Neuronal stem cell (in vitro differentiated cells): ENCODE results near the gene MAD1L1.

Experiments used
- DNase-seq: peaks from one replicate; pipeline ENCODE4 v3.0.0-alpha.2; 2013; ENCODE audit warnings: low spot score
- H2AFZ ChIP-seq: one replicate; pipeline ENCODE4 v1.6.1; 2013; ENCODE audit warnings: mild to moderate bottlenecking, low read length, inconsistent platforms
- H2AK5ac ChIP-seq: 2 replicates; pipeline ENCODE4 v1.6.1; 2013; ENCODE audit warnings: low read depth, mild to moderate bottlenecking, inconsistent platforms, low read length, moderate library complexity, mixed read lengths
- H2BK120ac ChIP-seq: 2 replicates; pipeline ENCODE4 v1.6.1; 2013; ENCODE audit warnings: low read depth, mild to moderate bottlenecking, inconsistent platforms, low read length, moderate library complexity, mixed read lengths
- H2BK12ac ChIP-seq: one replicate; pipeline ENCODE4 v1.6.1; 2013; ENCODE audit warnings: low read length, inconsistent platforms
- H2BK15ac ChIP-seq: 2 replicates; pipeline ENCODE4 v1.6.1; 2013; ENCODE audit warnings: mild to moderate bottlenecking, low read length, inconsistent platforms, mixed read lengths
- H2BK5ac ChIP-seq: one replicate; pipeline ENCODE4 v1.6.1; 2013; ENCODE audit warnings: inconsistent platforms, mild to moderate bottlenecking, low read length, moderate library complexity
- H3K14ac ChIP-seq: one replicate; pipeline ENCODE4 v1.6.1; 2013; ENCODE audit warnings: low read length, inconsistent platforms
- H3K18ac ChIP-seq: 2 replicates; pipeline ENCODE4 v1.6.1; 2013; ENCODE audit warnings: low read length, inconsistent platforms
- H3K23ac ChIP-seq: 2 replicates; pipeline ENCODE4 v1.6.1; 2013; ENCODE audit warnings: low read depth, mild to moderate bottlenecking, mixed read lengths, low read length, inconsistent platforms; ENCODE audit not compliant: poor library complexity
- H3K27ac ChIP-seq: replicated peaks from 3 replicates; pipeline ENCODE4 v1.5.1; 2013; ENCODE audit warnings: low read length, inconsistent platforms
- H3K27me3 ChIP-seq, 3 experiments: 2 replicates each; pipeline ENCODE4 v1.6.1; 2013; ENCODE audit warnings: low read length in 3 of 3, mild to moderate bottlenecking in 2 of 3, inconsistent platforms in 1 of 3, low read depth in 1 of 3, mixed read lengths in 1 of 3, moderate library complexity in 1 of 3; ENCODE audit not compliant: control insufficient read depth in 3 of 3, insufficient read depth in 3 of 3
- H3K36me3 ChIP-seq, 2 donors: replicated peaks in 1 of 2; 2 replicates each; pipeline ENCODE4 v1.6.1; 2013; ENCODE audit warnings: low read length in 2 of 2; ENCODE audit not compliant: control insufficient read depth in 2 of 2, insufficient read depth in 2 of 2
- H3K4ac ChIP-seq: 2 replicates; pipeline ENCODE4 v1.6.1; 2013; ENCODE audit warnings: inconsistent platforms, mild to moderate bottlenecking, low read length, moderate library complexity
- H3K4me1 ChIP-seq, 2 donors: 1 replicate in 1 of 2; 2 replicates in 1 of 2; pipeline ENCODE4 v1.6.1; 2013; ENCODE audit warnings: low read length in 2 of 2, low read depth in 1 of 2; ENCODE audit not compliant: control insufficient read depth in 2 of 2, insufficient read depth in 1 of 2
- H3K4me2 ChIP-seq: one replicate; pipeline ENCODE4 v1.6.1; 2013; ENCODE audit warnings: mild to moderate bottlenecking, low read length, inconsistent platforms; ENCODE audit not compliant: insufficient read depth, poor library complexity, severe bottlenecking
- H3K4me3 ChIP-seq, 2 donors: 2 replicates each; pipeline ENCODE4 v1.5.1; 2013; ENCODE audit warnings: low read length in 2 of 2, mild to moderate bottlenecking in 2 of 2, inconsistent platforms in 1 of 2, moderate library complexity in 1 of 2
- H3K79me1 ChIP-seq: one replicate; pipeline ENCODE4 v1.6.1; 2013; ENCODE audit warnings: low read depth, mild to moderate bottlenecking, inconsistent platforms, low read length, moderate library complexity
- H3K9ac ChIP-seq: one replicate; pipeline ENCODE4 v1.6.1; 2013; ENCODE audit warnings: mild to moderate bottlenecking, low read depth, low read length, inconsistent platforms; ENCODE audit not compliant: poor library complexity
- H3K9me3 ChIP-seq, 2 donors: replicated peaks in 1 of 2; 2 replicates each; pipeline versions ENCODE3 to v1.6.1; 2013; ENCODE audit warnings: low read length in 2 of 2, mild to moderate bottlenecking in 2 of 2, inconsistent platforms in 1 of 2, low read depth in 1 of 2, mixed read lengths in 1 of 2, moderate library complexity in 1 of 2; ENCODE audit not compliant: control insufficient read depth in 2 of 2, insufficient read depth in 1 of 2
- H4K8ac ChIP-seq: one replicate; pipeline ENCODE4 v1.6.1; 2013; ENCODE audit warnings: low read depth, mild to moderate bottlenecking, inconsistent platforms, low read length, moderate library complexity
- H4K91ac ChIP-seq: one replicate; pipeline ENCODE4 v1.6.1; 2013; ENCODE audit warnings: low read length, low read depth, mild to moderate bottlenecking, inconsistent platforms; ENCODE audit not compliant: poor library complexity
- WGBS, 2 donors: extraction: QIAGEN DNeasy Blood & Tissue Kit; methylation state at CpG; one replicate each; pipeline ENCODE4 v1.1.7; 2013; ENCODE audit warnings: missing lambda C conversion rate in 2 of 2, mixed read lengths in 1 of 2; ENCODE audit not compliant: insufficient read length in 2 of 2, insufficient replicate concordance in 1 of 2; ENCODE audit errors: extremely low coverage in 2 of 2; 5-methylcytosine and 5-hydroxymethylcytosine counted together

The MAD1L1 gene

GRCh38 chr7:1846331-1847065 is 386.2 kb downstream of the MAD1L1 start:
- Histone ChIP-seq H2AK5ac (no peak overlapping the region), H4K91ac (no peak overlapping the region), H3K9me3 (no peaks in the 10 kb centered on the region), H2BK5ac (peak overlapping the region; percentile 48), H3K4me3 (no peak overlapping the region), H3K4me2 (no peak overlapping the region), H3K4ac (no peak overlapping the region), H2AFZ (no peak overlapping the region), H3K18ac (peak overlapping the region; percentile 48), H3K36me3 (no peaks in the 10 kb centered on the region), H3K79me1 (peaks cover 6% of the 10 kb centered on the region), H3K4me1 (peaks cover 2% of the 10 kb centered on the region in 2 donors), H3K27ac (no peak overlapping the region), H3K23ac (peak overlapping the region; percentile 55), H2BK120ac (no peak overlapping the region), H4K8ac (no peak overlapping the region), H3K27me3 (no peaks in the 10 kb centered on the region), H2BK12ac (no peak overlapping the region), H3K14ac (no peak overlapping the region), H3K9ac (no peak overlapping the region), H2BK15ac (no peak overlapping the region)
- no peak for DNase-seq
- no CpG with 5 or more reads among the region's 29 CpGs for WGBS, 2 donors

GRCh38 chr7:1845536-1846311 is 387.0 kb downstream of the MAD1L1 start:
- Histone ChIP-seq H4K91ac (no peak overlapping the region), H2BK12ac (no peak overlapping the region), H3K9ac (no peak overlapping the region), H3K14ac (no peak overlapping the region), H3K9me3 (no peaks in the 10 kb centered on the region), H3K27me3 (no peaks in the 10 kb centered on the region), H3K27ac (no peak overlapping the region), H2BK15ac (no peak overlapping the region), H3K23ac (peak overlapping the region; percentile 55), H3K36me3 (no peaks in the 10 kb centered on the region), H4K8ac (no peak overlapping the region), H3K18ac (no peak overlapping the region), H3K79me1 (peaks cover 6% of the 10 kb centered on the region), H2AFZ (no peak overlapping the region), H3K4me1 (peaks cover 2% of the 10 kb centered on the region in 2 donors), H3K4me2 (no peak overlapping the region), H2AK5ac (no peak overlapping the region), H3K4ac (no peak overlapping the region), H3K4me3 (no peak overlapping the region), H2BK5ac (peak overlapping the region; percentile 48), H2BK120ac (no peak overlapping the region)
- no CpG with 5 or more reads among the region's 43 CpGs for WGBS, 2 donors
- no peak for DNase-seq

GRCh38 chr7:1844951-1845390 is 387.8 kb downstream of the MAD1L1 start:
- Histone ChIP-seq H3K9ac (peak overlapping the region; percentile 27), H4K91ac (no peak overlapping the region), H3K14ac (peak overlapping the region; percentile 47)

GRCh38 chr7:1844336-1844950 is 388.3 kb downstream of the MAD1L1 start:
- Histone ChIP-seq H2BK12ac (no peak overlapping the region), H3K4ac (no peak overlapping the region), H4K8ac (peak overlapping the region; percentile 97), H3K4me1 (peaks cover 2% of the 10 kb centered on the region in 2 donors), H4K91ac (no peak overlapping the region), H3K9ac (peak overlapping the region; percentile 27), H3K4me2 (no peak overlapping the region), H3K79me1 (peaks cover 2% of the 10 kb centered on the region), H3K14ac (peak overlapping the region; percentile 47), H3K27me3 (no peaks in the 10 kb centered on the region), H2AK5ac (no peak overlapping the region), H3K27ac (no peak overlapping the region), H2BK5ac (no peak overlapping the region), H3K23ac (peak overlapping the region; percentile 91), H2BK120ac (no peak overlapping the region), H3K36me3 (no peaks in the 10 kb centered on the region), H3K18ac (peak overlapping the region; percentile 71), H3K4me3 (no peak overlapping the region), H2AFZ (no peak overlapping the region), H2BK15ac (no peak overlapping the region), H3K9me3 (no peaks in the 10 kb centered on the region)
- WGBS, 2 donors, result no CpG with 5 or more reads among the region's 26 CpGs
- DNase-seq, result no peak

More at GRCh38 chr7:1844951-1845390, 387.8 kb downstream of the MAD1L1 start:
- DNase-seq, result no peak
- Histone ChIP-seq H2BK5ac (no peak overlapping the region), H4K8ac (peak overlapping the region; percentile 97), H3K4me3 (no peak overlapping the region), H2AK5ac (no peak overlapping the region), H3K4me1 (peaks cover 2% of the 10 kb centered on the region in 2 donors), H3K27me3 (no peaks in the 10 kb centered on the region), H3K4ac (no peak overlapping the region), H2BK12ac (no peak overlapping the region), H2BK120ac (no peak overlapping the region), H3K23ac (peak overlapping the region; percentile 27), H3K27ac (no peak overlapping the region), H3K79me1 (peaks cover 2% of the 10 kb centered on the region), H2BK15ac (no peak overlapping the region), H3K9me3 (no peaks in the 10 kb centered on the region), H3K36me3 (no peaks in the 10 kb centered on the region), H3K18ac (peak overlapping the region; percentile 59), H3K4me2 (no peak overlapping the region), H2AFZ (no peak overlapping the region)
- WGBS, 2 donors, result no CpG with 5 or more reads among the region's 16 CpGs
